WI38 (cell line): Measurements from ENCODE around the gene RNF43.

ENCODE experiments used
- H3K4me3 ChIP-seq: 2 replicates; pipeline ENCODE4 v1.5.1; 2011; ENCODE audit warnings: low read depth, mild to moderate bottlenecking, control low read depth, low read length
- TF ChIP-seq, protein P1 (sequence below): IDR thresholded peaks from 2 replicates; pipeline ENCODE4 v1.5.1; 2012; ENCODE audit warnings: low read depth, mild to moderate bottlenecking, control low read depth, low read length

Gene RNF43

DNA sequence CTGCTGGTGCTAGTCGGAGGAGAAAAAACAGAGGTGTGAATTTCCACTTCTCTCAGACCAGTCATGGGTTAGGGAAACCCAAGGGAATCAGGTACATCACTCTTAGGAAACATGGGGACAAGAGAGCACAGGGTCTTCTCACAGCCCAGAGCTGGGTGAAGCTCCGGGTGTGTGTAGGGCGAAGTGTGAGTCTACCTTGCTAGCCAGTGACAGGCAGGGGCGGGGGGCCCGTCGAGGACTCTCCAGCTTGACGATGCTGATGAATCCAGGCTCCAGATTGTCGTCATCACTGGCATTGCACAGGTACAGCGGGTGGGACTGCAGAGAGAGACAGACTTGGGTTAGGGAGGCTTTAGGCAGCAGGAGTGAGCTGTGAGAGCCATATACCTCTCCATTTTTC, 46.6 kb downstream of the RNF43 start:
- no peak overlapping the region for H3K4me3 ChIP-seq
- TF ChIP-seq, protein P1, sequence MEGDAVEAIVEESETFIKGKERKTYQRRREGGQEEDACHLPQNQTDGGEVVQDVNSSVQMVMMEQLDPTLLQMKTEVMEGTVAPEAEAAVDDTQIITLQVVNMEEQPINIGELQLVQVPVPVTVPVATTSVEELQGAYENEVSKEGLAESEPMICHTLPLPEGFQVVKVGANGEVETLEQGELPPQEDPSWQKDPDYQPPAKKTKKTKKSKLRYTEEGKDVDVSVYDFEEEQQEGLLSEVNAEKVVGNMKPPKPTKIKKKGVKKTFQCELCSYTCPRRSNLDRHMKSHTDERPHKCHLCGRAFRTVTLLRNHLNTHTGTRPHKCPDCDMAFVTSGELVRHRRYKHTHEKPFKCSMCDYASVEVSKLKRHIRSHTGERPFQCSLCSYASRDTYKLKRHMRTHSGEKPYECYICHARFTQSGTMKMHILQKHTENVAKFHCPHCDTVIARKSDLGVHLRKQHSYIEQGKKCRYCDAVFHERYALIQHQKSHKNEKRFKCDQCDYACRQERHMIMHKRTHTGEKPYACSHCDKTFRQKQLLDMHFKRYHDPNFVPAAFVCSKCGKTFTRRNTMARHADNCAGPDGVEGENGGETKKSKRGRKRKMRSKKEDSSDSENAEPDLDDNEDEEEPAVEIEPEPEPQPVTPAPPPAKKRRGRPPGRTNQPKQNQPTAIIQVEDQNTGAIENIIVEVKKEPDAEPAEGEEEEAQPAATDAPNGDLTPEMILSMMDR = no peak

DNA sequence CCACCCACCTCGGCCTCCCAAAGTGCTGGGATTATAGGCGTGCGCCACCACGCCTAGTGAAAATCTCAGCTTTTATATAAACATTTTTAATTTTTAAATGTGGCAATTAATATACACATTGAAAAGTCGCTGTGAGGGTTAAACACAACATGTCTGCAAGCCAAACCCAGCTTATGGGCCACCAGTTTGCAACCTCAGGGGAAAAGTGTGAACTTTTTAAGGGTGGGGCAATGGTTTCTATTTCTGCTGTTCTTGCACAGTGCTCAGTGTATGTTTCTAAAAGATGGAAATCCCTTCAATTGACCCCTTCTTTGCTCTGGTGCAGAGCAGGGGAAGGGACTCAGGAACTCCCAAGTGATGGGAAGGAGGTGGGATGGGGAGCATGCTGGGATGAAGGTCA, 47.0 kb downstream of the RNF43 start:
- no peak overlapping the region for H3K4me3 ChIP-seq
- TF ChIP-seq, protein P1 = no peak

DNA sequence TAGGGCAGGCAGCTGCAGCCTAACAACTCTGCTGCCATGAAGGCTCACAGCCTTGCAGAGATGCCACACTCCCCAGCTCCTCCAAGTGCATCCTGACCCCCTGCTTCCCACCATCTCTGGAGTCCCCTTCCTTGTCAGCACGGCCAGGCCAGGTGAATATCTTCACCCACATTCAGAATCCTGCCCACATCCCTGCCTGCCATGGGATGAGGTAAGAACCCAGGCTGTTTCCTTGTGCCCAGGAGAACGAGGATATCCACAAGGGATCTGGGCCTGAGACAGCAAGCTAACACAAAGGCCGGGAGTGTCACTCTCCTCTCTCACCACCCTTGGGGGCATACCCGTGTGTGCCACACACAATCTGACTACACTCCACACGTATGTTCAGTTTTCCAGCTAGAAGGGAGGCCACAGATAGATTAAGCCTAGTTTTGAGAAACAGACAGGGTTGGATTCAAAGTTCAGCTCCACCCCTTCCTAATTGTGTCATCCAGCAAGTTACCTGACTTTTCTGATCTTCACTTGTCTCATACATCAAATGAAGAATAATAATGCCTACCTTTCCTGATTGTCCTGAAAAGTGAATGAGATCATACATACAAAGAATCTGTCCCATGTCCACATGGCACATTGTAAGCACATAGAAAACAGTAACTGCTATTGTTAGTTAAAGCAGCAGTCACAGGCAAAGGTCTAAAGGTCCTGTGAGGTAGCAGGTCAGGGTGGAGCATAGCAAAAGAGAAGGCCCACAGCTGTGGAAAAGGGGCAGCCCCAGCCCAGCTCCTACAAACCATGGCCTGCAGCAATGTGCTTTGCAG, 47.9 kb downstream of the RNF43 start:
- H3K4me3 ChIP-seq = no peak overlapping the region
- TF ChIP-seq, protein P1 = no peak

DNA sequence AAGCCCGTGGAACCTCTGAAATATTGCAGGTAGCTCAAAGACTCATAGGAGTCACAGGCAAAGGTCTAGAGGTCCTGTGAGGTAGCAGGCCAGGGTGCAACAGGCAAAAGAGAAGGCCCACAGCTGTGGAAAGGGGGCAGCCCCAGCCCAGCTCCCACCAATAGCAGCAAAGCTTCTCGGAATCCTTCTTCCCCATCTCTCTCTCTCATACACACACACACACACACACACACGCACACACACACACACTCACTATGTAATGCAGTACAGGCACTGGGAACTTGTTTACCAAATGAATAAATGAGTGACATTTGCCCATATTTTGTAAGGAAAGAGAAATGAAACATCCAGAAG, 48.5 kb downstream of the RNF43 start:
- TF ChIP-seq, protein P1 = no peak

More for the DNA sequence above, 48.5 kb downstream of the RNF43 start:
- no peak overlapping the region for H3K4me3 ChIP-seq
